Ovary (tissue), 3 donors: ENCODE results near the gene NOC4L.

Experiments
- CTCF ChIP-seq, 3 donors: fragments of 450-650 bp in 2 of 3; fragments of 200-600 bp in 1 of 3; IDR thresholded peaks; one replicate each; pipeline versions ENCODE4 v1.5.1 to v1.8.0; 2016 to 2022; ENCODE audit warnings: antibody characterized with exemption in 3 of 3, mild to moderate bottlenecking in 1 of 3
- EP300 ChIP-seq: sonication (generic); formaldehyde crosslinking; IDR thresholded peaks from one replicate; pipeline ENCODE4 v1.6.1; 2017; ENCODE audit warnings: antibody characterized with exemption
- POLR2A ChIP-seq: fragments of 450-650 bp; IDR thresholded peaks from one replicate; pipeline ENCODE4 v1.6.1; 2017; ENCODE audit warnings: antibody characterized with exemption, mild to moderate bottlenecking, moderate library complexity
- donor health status: DM: no; HTN: no; CAD: no.

- TF ChIP-seq CTCF (IDR thresholded peaks at IDR 0.05): no peak
- TF ChIP-seq POLR2A: no peak
- no peak for TF ChIP-seq EP300
Observed at GRCh38 chr12:132155771-132156572, 11.7 kb downstream of the NOC4L start.
